ENCODE measurements around the gene CRIM1.
"Not testable (repeated sequence)": the region's sequence is repeated elsewhere in the genome, so short reads cannot be mapped to it uniquely, and the experiment has no call there.

CRIM1 gene

GRCh38 chr2:36351736-36352349 lies 3.7 kb upstream of the CRIM1 start:
- peak; percentile 13 for DNase-seq

- no peak for DNase-seq
Measured at GRCh38 chr2:36352701-36353100, 2.9 kb upstream of the CRIM1 start.

GRCh38 chr2:36354811-36355150 lies 797 bp upstream of the CRIM1 start:
- DNase-seq, result no peak

GRCh38 chr2:36355890-36356297 lies 316 bp downstream of the CRIM1 start:
- no peak for DNase-seq

- no peak for DNase-seq
Measured at GRCh38 chr2:36356298-36356989, 866 bp downstream of the CRIM1 start.

GRCh38 chr2:36356990-36357846 lies 1.6 kb downstream of the CRIM1 start:
- no peak for DNase-seq

GRCh38 chr2:36357847-36358659 lies 2.5 kb downstream of the CRIM1 start:
- DNase-seq, result no peak

- no peak for DNase-seq
Measured at GRCh38 chr2:36359067-36359466, 3.5 kb downstream of the CRIM1 start.

- no peak for DNase-seq
Measured at GRCh38 chr2:36360063-36360462, 4.5 kb downstream of the CRIM1 start.

GRCh38 chr2:36360834-36361233 lies 5.3 kb downstream of the CRIM1 start:
- no peak for DNase-seq

GRCh38 chr2:36361396-36361795 lies 5.8 kb downstream of the CRIM1 start:
- no peak for DNase-seq

- DNase-seq, result no peak
Measured at GRCh38 chr2:36362291-36362690, 6.7 kb downstream of the CRIM1 start.

- DNase-seq, result not testable (repeated sequence)
Measured at GRCh38 chr2:36363085-36363484, 7.5 kb downstream of the CRIM1 start.

GRCh38 chr2:36366491-36367120 lies 11.0 kb downstream of the CRIM1 start:
- no peak for DNase-seq

- no peak for DNase-seq
Measured at GRCh38 chr2:36367486-36367885, 11.9 kb downstream of the CRIM1 start.

- no peak for DNase-seq
Measured at GRCh38 chr2:36367895-36368353, 12.3 kb downstream of the CRIM1 start.

- no peak for DNase-seq
Measured at GRCh38 chr2:36368438-36368837, 12.9 kb downstream of the CRIM1 start.

GRCh38 chr2:36369163-36369562 lies 13.6 kb downstream of the CRIM1 start:
- no peak for DNase-seq

- DNase-seq, result no peak
Measured at GRCh38 chr2:36369716-36370115, 14.1 kb downstream of the CRIM1 start.

GRCh38 chr2:36370281-36370680 lies 14.7 kb downstream of the CRIM1 start:
- DNase-seq, result no peak

- DNase-seq, result no peak
Measured at GRCh38 chr2:36371070-36371874, 15.7 kb downstream of the CRIM1 start.
